Effector memory CD8-positive, alpha-beta T cell (primary cell): Measurements from ENCODE around the gene ZBTB7C.

Source experiments
- ATAC-seq: fragments of 150-1000 bp; cut with Tn5 transposase; replicated peaks from 2 replicates; pipeline ENCODE4 v1.10.0; 2021; ENCODE audit warnings: mild to moderate bottlenecking, moderate library complexity
- DNase-seq, 3 experiments: peaks; one replicate each; pipeline ENCODE4 v3.0.0; 2021
- H3K27ac Mint-ChIP-seq, 2 donors: one replicate each; pipeline ENCODE4 v1.8.0; 2022; ENCODE audit warnings: mild to moderate bottlenecking in 2 of 2, mixed read lengths in 2 of 2, moderate library complexity in 2 of 2
- H3K27me3 Mint-ChIP-seq, 2 donors: one replicate each; pipeline ENCODE4 v1.8.0; 2022; ENCODE audit warnings: mixed read lengths in 2 of 2
- H3K36me3 Mint-ChIP-seq: one replicate; pipeline ENCODE4 v1.8.0; 2022; ENCODE audit warnings: mild to moderate bottlenecking, moderate library complexity, mixed read lengths; ENCODE audit not compliant: insufficient read depth
- H3K4me1 Mint-ChIP-seq, 2 donors: one replicate each; pipeline ENCODE4 v1.8.0; 2022; ENCODE audit warnings: low read depth in 2 of 2, mixed read lengths in 2 of 2
- H3K4me3 Mint-ChIP-seq, 2 donors: one replicate each; pipeline ENCODE4 v1.8.0; 2022; ENCODE audit warnings: mild to moderate bottlenecking in 2 of 2, mixed read lengths in 2 of 2, moderate library complexity in 2 of 2
- H3K9me3 Mint-ChIP-seq, 2 donors: one replicate each; pipeline ENCODE4 v1.8.0; 2022; ENCODE audit warnings: mixed read lengths in 2 of 2

ZBTB7C gene

GRCh38 chr18:48091869-48092497, 317.2 kb downstream of the ZBTB7C start:
- Mint-ChIP-seq H3K27me3 (peaks cover 9 to 24% of the 10 kb centered on the region in 2 donors), H3K36me3 (no peaks in the 10 kb centered on the region), H3K9me3 (no peaks in the 10 kb centered on the region), H3K4me1 (no peaks in the 10 kb centered on the region), H3K27ac (no peak overlapping the region), H3K4me3 (no peak overlapping the region)
- no peak for DNase-seq
- ATAC-seq = no peak

- H3K27me3 Mint-ChIP-seq = peaks cover 12 to 26% of the 10 kb centered on the region in 2 donors
- H3K36me3 Mint-ChIP-seq = no peaks in the 10 kb centered on the region
- no peak overlapping the region for H3K4me3 Mint-ChIP-seq
- ATAC-seq = no peak
- H3K4me1 Mint-ChIP-seq = no peaks in the 10 kb centered on the region
- H3K27ac Mint-ChIP-seq = no peak overlapping the region
- no peaks in the 10 kb centered on the region for H3K9me3 Mint-ChIP-seq
- no peak for DNase-seq
These were observed 318.5 kb downstream of the ZBTB7C start for GRCh38 chr18:48090702-48091101.

GRCh38 chr18:48090021-48090420, 319.2 kb downstream of the ZBTB7C start:
- no peak overlapping the region for H3K27ac Mint-ChIP-seq
- no peak overlapping the region for H3K4me3 Mint-ChIP-seq
- no peaks in the 10 kb centered on the region for H3K36me3 Mint-ChIP-seq
- ATAC-seq (no peak), DNase-seq (no peak)
- no peaks in the 10 kb centered on the region for H3K9me3 Mint-ChIP-seq
- H3K4me1 Mint-ChIP-seq = no peaks in the 10 kb centered on the region
- peaks cover 12 to 27% of the 10 kb centered on the region in 2 donors for H3K27me3 Mint-ChIP-seq

GRCh38 chr18:48085781-48086487, 323.2 kb downstream of the ZBTB7C start:
- H3K27ac Mint-ChIP-seq = no peak overlapping the region
- H3K4me1 Mint-ChIP-seq = no peaks in the 10 kb centered on the region
- no peak overlapping the region for H3K4me3 Mint-ChIP-seq
- peaks cover 6 to 28% of the 10 kb centered on the region in 2 donors for H3K27me3 Mint-ChIP-seq
- ATAC-seq = no peak
- no peak for DNase-seq
- H3K36me3 Mint-ChIP-seq = no peaks in the 10 kb centered on the region
- no peaks in the 10 kb centered on the region for H3K9me3 Mint-ChIP-seq

- peaks cover 6 to 28% of the 10 kb centered on the region in 2 donors for H3K27me3 Mint-ChIP-seq
- no peaks in the 10 kb centered on the region for H3K36me3 Mint-ChIP-seq
- DNase-seq (no peak), ATAC-seq (no peak)
- H3K9me3 Mint-ChIP-seq = no peaks in the 10 kb centered on the region
- H3K4me1 Mint-ChIP-seq = peaks cover 0 to 2% of the 10 kb centered on the region in 2 donors
- no peak overlapping the region for H3K27ac Mint-ChIP-seq
- no peak overlapping the region for H3K4me3 Mint-ChIP-seq
These were observed 324.3 kb downstream of the ZBTB7C start for GRCh38 chr18:48084858-48085257.

- H3K4me1 Mint-ChIP-seq = peaks cover 0 to 2% of the 10 kb centered on the region in 2 donors
- no peak overlapping the region for H3K4me3 Mint-ChIP-seq
- H3K27ac Mint-ChIP-seq = no peak overlapping the region
- no peaks in the 10 kb centered on the region for H3K9me3 Mint-ChIP-seq
- no peaks in the 10 kb centered on the region for H3K36me3 Mint-ChIP-seq
- ATAC-seq (no peak), DNase-seq (no peak)
- H3K27me3 Mint-ChIP-seq = peaks cover 6 to 28% of the 10 kb centered on the region in 2 donors
These were observed 325.0 kb downstream of the ZBTB7C start for GRCh38 chr18:48084041-48084757.

GRCh38 chr18:48080546-48080945, 328.6 kb downstream of the ZBTB7C start:
- no peaks in the 10 kb centered on the region for H3K36me3 Mint-ChIP-seq
- no peaks in the 10 kb centered on the region for H3K9me3 Mint-ChIP-seq
- peaks cover 11 to 30% of the 10 kb centered on the region in 2 donors for H3K27me3 Mint-ChIP-seq
- ATAC-seq (no peak), DNase-seq (no peak)
- no peak overlapping the region for H3K4me3 Mint-ChIP-seq
- H3K27ac Mint-ChIP-seq = no peak overlapping the region
- H3K4me1 Mint-ChIP-seq = peaks cover 0 to 2% of the 10 kb centered on the region in 2 donors

- Mint-ChIP-seq H3K27ac (no peak overlapping the region), H3K4me1 (peaks cover 0 to 2% of the 10 kb centered on the region in 2 donors), H3K9me3 (no peaks in the 10 kb centered on the region), H3K27me3 (peaks cover 11 to 36% of the 10 kb centered on the region in 2 donors), H3K36me3 (no peaks in the 10 kb centered on the region), H3K4me3 (no peak overlapping the region)
- DNase-seq (no peak), ATAC-seq (no peak)
These were observed 329.3 kb downstream of the ZBTB7C start for GRCh38 chr18:48079885-48080284.

- no peaks in the 10 kb centered on the region for H3K36me3 Mint-ChIP-seq
- no peak for DNase-seq
- H3K4me1 Mint-ChIP-seq = peaks cover 0 to 2% of the 10 kb centered on the region in 2 donors
- peaks cover 22 to 41% of the 10 kb centered on the region in 2 donors for H3K27me3 Mint-ChIP-seq
- ATAC-seq = no peak
- no peak overlapping the region for H3K4me3 Mint-ChIP-seq
- no peak overlapping the region for H3K27ac Mint-ChIP-seq
- no peaks in the 10 kb centered on the region for H3K9me3 Mint-ChIP-seq
These were observed 330.7 kb downstream of the ZBTB7C start for GRCh38 chr18:48078448-48078847.

- no peak for ATAC-seq
- Mint-ChIP-seq H3K36me3 (no peaks in the 10 kb centered on the region), H3K9me3 (no peaks in the 10 kb centered on the region), H3K4me1 (peaks cover 0 to 2% of the 10 kb centered on the region in 2 donors), H3K27ac (no peak overlapping the region), H3K27me3 (peaks cover 25 to 52% of the 10 kb centered on the region in 2 donors), H3K4me3 (no peak overlapping the region)
- DNase-seq = no peak
These were observed 331.9 kb downstream of the ZBTB7C start for GRCh38 chr18:48077291-48077690.

GRCh38 chr18:48076461-48076860, 332.7 kb downstream of the ZBTB7C start:
- Mint-ChIP-seq H3K36me3 (no peaks in the 10 kb centered on the region), H3K27me3 (peaks cover 28 to 61% of the 10 kb centered on the region in 2 donors), H3K4me3 (no peak overlapping the region), H3K9me3 (no peaks in the 10 kb centered on the region), H3K27ac (no peak overlapping the region), H3K4me1 (peaks cover 0 to 2% of the 10 kb centered on the region in 2 donors)
- DNase-seq = no peak
- ATAC-seq = no peak

- no peaks in the 10 kb centered on the region for H3K9me3 Mint-ChIP-seq
- H3K4me3 Mint-ChIP-seq = no peak overlapping the region
- no peak for DNase-seq
These were observed 333.5 kb downstream of the ZBTB7C start for GRCh38 chr18:48075707-48076093.

GRCh38 chr18:48074929-48075706, 334.1 kb downstream of the ZBTB7C start:
- Mint-ChIP-seq H3K4me3 (no peak overlapping the region), H3K4me1 (no peaks in the 10 kb centered on the region), H3K36me3 (no peaks in the 10 kb centered on the region), H3K27me3 (peaks cover 28 to 74% of the 10 kb centered on the region in 2 donors), H3K27ac (no peak overlapping the region), H3K9me3 (no peaks in the 10 kb centered on the region)
- DNase-seq (no peak), ATAC-seq (no peak)

More at GRCh38 chr18:48075707-48076093, 333.5 kb downstream of the ZBTB7C start:
- Mint-ChIP-seq H3K4me1 (peaks cover 0 to under 1% of the 10 kb centered on the region in 2 donors), H3K27ac (no peak overlapping the region), H3K36me3 (no peaks in the 10 kb centered on the region), H3K27me3 (peaks cover 28 to 68% of the 10 kb centered on the region in 2 donors)
- no peak for ATAC-seq
